ENCODE data around the gene ZNF827. TPM values are rescaled to one million over a fixed set of nuclear protein-coding genes. Genes with fewer than 3 reads are reported as not detected.
A peak's percentile ranks its signal among the peaks of the same experiment; 100 is the strongest.

ZNF827 gene
- total RNA-seq, 1 donor: 10.7 TPM

DNA sequence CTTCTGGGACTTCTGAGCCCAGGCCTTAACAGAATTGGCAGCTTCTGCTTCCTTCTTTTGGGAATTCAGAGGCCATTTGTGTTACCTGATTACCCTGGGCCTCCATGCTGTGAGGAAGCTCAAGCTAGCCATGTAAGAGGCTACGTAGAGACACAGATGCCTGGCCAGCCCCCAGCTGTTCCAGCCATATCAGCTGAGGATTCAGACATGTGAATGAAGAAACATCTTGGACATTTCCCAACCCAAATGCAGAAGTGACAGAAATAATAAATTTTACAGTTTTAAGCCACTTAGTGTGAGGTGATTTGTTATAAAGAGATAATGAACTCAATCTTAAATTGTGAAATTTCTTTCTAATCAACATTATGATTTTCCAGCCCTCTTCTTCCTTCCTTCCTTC is 18.7 kb upstream of the ZNF827 start:
- no peak overlapping the region for H3K4me3 ChIP-seq (ENCODE audit: low read depth, low read length)
- TF ChIP-seq CTCF (IDR thresholded peaks at IDR 0.05; ENCODE audit: insufficient read depth, low read length): no peak
- DNase-seq (ENCODE audit: low read depth): peak; percentile 40

DNA sequence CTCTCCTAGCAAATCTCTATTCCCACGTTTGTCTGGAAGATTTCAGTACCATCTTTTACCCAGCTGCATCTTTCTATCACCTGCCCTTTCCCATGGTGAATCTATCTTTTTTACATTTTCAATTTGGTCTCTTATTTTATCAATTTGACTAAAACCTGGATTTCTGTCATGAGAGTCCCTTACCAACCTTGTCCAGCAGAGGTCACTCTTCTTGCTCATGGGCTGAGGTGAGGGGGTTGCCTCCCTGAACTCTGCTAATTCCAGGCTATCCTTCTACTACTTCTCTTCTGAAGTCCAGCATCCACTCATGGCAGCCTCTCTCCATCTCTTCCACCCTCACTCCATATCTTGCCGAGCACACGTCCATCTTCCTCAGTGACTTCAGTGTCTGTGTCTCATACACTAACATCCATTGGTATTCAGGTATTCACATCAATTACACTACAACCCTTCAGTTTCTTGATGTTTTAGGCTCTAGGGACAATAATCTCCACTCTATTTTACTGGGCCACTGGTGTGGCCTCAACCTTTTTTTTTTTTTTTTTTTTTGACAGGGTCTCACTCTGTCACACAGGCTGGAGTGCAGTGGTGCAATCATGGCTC is 17.8 kb upstream of the ZNF827 start:
- H3K4me3 ChIP-seq (ENCODE audit: low read depth, low read length): no peak overlapping the region
- peak; percentile 68 for TF ChIP-seq CTCF (IDR thresholded peaks at IDR 0.05; ENCODE audit: insufficient read depth, low read length)
- peak; percentile 43 for DNase-seq (ENCODE audit: low read depth)

GRCh38 chr4:145954924-145955339 is 16.3 kb upstream of the ZNF827 start:
- peak; percentile 96 for DNase-seq (ENCODE audit: low read depth)
- TF ChIP-seq CTCF (IDR thresholded peaks at IDR 0.05; ENCODE audit: insufficient read depth, low read length): no peak
- no peak overlapping the region for H3K4me3 ChIP-seq (ENCODE audit: low read depth, low read length)

- DNase-seq (ENCODE audit: low read depth): peak; percentile 15
- H3K4me3 ChIP-seq (ENCODE audit: low read depth, low read length): no peak overlapping the region
- TF ChIP-seq CTCF (IDR thresholded peaks at IDR 0.05; ENCODE audit: insufficient read depth, low read length): no peak
Measured at GRCh38 chr4:145951931-145952330, 13.3 kb upstream of the ZNF827 start.

DNA sequence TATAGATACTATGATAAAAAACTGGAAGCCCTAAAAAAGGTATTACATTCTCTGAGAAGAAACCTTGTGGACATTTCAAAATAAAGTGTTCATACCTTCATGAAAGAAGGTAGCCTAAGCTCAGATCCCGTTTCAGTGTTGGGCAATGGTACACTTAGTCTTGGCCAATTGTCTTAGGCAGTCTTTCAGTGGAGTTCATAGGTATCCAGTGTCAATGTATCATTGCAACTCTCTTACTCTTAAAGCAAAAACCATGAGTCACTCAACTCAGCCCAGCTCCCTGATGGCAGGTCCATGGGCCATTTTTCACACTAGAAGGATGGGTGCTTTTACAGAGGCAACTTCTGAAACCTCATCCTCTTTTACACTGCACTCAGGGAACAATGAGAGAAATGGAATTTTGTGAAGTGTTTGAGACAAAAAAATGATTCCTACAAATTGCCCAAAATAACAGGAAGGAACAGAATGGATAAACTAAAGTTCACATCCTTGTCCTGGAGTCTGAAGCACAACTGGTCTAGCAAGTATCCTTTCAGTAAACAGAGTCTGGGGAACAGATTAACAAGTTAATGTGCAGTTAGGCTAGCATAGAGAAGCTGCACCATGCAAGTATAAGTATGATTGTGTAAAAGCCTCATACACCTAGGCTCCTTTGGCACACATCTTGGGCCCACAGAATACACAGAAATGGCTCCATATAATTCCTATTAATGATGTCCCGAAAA is 7.0 kb upstream of the ZNF827 start:
- TF ChIP-seq CTCF (IDR thresholded peaks at IDR 0.05; ENCODE audit: insufficient read depth, low read length): no peak
- H3K4me3 ChIP-seq (ENCODE audit: low read depth, low read length): no peak overlapping the region
- DNase-seq (ENCODE audit: low read depth): no peak

DNA sequence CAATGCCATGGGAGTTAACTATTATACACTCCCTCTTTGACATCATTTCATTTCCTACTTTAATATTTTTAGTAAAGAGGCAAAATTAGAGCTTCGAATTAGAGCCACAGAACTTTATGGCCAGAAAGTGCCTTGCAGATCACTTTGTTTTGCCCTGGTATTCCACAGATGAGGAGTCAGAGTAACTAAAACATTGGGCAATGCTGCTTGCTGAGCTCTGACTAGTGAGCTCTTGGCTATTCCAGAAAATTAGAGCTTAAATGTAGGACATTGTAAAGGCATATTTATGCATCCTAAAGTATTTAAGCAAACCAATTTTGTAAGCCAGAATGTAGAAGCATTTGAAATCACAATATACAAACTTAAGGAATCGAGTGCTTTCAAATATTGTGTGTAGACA is 6.3 kb upstream of the ZNF827 start:
- H3K4me3 ChIP-seq (ENCODE audit: low read depth, low read length): no peak overlapping the region
- no peak for TF ChIP-seq CTCF (IDR thresholded peaks at IDR 0.05; ENCODE audit: insufficient read depth, low read length)
- no peak for DNase-seq (ENCODE audit: low read depth)

Measured in fibroblast of the aortic adventitia (primary cell).